Right forelimb (tissue), 1 donor: ENCODE measurements around the gene PI4KA.

Experiments
- DNase-seq: peaks from one replicate; pipeline ENCODE4 v3.0.0-alpha.2; 2018

Gene PI4KA

DNA sequence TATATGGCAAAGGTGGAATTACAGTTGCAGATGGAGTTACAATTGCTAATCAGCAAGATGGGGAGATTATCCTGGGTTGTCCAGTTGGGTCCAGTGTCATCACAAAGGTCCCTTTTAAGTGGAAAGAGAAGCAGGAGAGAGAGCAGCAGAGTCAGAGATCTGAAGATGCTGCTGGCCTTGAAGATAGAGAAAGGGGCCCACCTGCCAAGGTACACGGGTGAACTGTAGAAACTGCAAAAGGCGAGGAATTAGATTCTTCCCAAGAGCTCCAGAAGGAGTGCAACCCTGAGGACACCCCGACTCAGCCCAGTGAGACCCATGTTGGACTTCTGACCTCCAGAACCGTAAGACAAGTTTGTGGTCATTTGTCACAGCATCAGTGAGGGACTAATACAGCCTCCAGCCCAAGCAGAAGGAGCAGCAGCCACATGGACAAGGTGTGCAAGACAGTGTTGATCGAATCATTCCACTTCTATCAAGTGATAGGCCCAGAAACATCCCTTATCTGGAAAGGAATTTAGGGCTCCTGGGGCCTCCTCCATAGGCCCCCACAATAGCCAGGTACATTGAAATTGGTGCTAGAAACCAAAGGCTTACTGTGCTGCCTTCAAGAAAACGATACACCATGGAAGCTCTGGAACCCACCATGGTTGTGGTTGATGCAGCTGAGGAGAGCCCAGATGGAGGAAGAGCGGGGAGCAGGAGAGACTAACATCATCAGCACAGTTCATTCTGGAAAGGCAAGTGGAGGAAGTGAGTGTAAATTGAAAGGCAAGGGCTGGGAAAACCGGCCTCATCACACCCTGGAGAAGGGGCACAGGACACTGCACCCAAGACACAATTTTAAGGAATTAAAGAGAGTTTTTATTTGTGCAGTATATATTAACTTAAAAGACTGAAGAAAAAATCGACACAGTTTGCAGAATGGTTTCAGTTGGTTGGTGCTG, 23.5 kb upstream of the PI4KA start:
- DNase-seq, result no peak

DNA sequence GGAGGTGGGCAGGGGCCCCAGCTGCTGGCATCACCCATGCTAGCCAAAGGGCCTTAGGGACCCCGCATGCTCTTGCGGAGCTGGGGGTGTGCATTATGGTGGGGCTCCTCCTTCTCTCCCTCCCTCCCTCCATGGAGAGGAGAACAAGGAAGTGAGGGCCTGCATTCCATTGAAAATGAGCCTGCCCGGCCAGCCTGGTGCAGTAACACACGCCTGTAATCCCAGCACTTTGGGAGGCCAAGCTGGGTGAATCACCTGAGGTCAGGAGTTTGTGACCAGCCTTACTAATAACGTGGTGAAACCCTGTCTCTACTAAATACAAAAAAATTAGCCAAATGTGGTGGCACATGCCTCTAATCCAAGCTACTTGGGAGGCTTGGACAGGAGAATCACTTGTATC, 22.6 kb upstream of the PI4KA start:
- no peak for DNase-seq

DNA sequence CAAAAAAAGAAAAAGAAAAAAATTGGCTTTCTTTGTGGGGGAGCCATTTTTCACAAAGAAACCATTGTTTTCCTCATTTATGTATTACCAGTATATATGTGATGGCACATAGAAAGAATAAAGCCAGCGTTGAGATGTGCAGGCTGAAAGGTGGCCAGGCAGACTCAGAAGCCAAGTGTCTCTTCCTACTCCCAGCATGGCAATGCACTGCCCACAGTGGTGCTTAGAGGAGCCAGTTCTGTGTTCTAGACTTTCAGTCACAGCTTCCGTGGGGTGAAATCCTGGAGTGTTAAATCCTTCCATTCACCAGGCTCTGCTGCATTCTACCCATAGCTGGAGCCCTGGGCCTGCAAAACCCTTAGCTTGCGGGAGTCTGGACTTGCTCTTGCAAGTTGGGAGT, 19.1 kb upstream of the PI4KA start:
- no peak for DNase-seq

DNA sequence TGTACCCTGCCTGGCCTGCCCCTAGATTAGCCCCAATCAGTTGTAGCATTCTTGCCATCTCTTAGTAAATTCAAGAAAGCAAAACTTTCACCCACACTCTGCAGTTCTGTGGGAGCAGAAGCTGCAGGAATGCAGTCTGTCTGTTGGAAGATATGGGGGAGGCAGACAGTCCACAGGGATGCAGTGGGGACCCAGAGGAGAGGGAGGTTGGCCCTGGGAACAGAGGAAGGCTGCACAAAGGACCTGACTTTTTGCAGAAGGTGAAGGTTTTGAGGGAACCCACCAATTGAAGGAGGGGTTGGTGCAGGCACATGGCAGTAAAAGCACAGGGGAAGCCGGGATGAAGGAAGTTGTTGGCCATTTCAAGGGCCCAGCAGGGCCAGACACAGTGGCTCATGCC, 16.7 kb upstream of the PI4KA start:
- no peak for DNase-seq

DNA sequence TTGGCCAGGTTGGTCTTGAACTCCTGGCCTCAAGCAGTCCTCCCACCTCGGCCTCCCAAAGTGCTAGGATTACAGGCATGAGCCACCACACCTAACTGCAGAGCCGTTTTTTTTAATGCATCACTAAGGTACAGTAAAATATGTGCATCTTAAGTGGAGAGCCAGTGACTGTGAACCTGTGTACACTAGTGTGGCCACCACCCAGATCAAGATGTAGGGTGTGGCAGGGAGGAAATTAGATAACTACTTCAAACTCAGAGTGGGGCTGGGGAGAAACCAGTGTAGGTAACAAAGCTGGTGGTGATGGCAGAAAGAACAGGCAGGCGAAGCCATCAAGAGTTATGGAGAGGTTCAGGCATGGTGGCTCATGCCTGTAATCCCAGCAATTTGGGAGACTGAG, 14.6 kb upstream of the PI4KA start:
- DNase-seq, result no peak

DNA sequence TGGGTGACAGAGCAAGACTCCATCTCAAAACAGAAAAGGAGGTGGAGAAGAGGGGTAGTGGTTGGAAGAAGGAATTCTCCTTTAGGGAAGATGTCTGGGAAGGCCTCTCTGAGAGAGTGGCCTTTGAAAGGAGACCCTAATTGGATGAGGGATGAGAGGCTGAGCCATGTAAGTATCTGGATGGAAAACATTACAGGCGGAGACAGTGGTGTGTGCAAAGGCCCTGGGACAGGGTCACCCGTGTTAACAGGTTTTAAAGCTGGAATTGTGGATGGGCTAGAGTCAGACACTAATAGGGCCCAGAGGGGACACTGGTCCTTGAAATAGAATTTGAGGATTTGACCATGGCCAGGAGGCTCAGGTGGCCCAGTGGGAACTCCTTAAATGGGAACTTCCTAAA, 10.6 kb upstream of the PI4KA start:
- no peak for DNase-seq

DNA sequence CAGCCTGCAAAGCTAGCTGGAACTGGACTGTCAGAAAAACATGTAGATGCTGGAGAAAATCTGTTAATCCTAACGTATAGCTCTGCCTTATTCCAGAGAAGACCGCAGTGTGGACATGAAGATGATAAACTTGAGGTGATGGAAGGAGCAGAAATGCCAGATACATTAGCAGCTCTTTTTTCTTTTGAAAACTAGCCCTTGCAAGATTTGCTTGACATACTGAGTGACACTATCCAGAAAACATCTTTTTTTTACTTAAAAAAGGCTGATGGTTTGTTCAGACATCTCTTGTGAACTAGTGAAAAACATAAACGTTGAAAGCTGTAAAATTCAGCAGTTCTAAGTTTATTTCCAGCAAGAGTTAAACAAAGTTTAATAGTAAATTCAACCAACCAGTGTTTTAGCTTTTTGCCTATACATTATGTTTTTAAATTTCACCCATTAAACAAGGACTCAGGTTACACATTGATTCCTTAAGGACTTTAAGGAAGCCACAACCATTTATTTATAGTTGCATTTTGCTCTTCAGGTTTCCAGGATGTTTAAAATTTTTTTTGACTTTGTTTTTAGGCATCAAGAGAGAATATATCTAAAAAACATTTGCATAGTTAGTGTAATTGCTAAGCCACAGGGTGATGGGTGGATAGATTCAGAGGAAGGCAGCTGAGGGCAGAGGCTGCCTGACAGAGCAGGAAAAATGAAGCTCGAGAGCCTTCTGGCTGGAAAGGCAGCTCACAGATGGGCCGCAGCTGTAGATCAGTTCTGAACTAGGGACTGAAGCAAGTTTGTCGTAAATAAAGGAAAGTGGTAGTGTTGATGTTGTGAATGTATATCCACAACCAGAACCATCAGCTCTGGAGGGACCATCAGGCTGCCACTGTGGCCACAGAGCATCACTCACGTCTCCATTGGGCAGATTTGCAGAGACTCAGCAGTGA, 9.7 kb upstream of the PI4KA start:
- DNase-seq, result no peak

DNA sequence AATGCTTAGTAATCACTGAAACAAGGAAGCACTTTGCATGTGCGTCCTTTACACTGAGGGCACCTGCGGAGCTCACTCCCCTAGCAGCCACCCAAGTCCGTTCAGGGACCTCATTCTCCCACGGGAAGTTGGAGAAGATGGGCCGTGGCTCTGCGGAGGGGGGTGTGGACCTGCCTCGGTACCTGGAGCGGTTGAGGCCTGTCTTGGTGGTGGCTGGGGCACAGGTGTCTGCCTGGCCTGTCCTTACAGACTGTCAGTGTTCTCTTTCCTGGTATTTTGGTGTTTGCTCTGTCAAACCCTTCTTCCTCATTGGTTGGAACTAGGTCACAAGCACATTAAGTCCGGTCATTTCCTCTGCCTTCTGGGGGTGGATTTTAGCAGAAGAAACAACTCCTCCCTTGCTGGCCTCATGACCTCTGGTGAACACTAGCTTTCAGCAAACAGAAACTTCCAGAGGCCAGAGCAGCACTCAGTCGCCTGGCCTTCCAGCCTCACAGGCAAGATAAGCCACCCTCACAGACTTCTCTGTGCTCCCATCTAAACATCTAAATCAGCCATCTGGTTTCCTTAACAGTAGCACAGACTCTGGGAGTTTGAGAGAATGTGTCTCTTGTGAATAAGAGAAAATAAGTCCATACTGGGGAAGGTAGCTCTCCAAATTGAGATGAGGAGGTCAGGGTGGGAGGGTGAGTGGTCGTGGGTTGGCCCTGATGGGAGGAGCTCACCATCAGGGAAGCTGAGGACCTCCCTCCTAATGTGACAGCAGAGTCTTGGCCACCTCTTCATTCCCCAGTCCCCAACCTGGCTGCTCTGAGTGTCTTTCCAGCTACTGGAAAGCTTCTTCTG, 8.8 kb upstream of the PI4KA start:
- no peak for DNase-seq

DNA sequence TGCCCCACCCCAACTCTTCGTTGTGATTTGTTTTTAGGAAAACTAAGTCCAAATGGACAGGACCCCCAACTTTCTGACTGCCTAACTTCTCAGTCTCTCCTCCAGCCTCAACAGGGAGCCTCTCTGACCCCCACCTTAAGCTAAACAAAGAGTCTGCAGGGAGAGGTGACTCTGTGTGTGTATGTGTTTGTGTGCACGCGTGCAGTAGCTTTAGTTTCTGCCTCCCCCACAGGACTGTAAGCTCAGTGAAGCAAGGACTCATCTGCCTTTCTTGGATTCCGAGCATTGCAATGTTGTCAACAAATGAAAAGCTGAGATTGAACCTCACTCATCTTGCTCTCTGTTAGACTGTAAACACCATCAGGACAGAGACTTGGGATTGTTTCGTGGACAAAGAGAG, 8.1 kb upstream of the PI4KA start:
- DNase-seq, result no peak

DNA sequence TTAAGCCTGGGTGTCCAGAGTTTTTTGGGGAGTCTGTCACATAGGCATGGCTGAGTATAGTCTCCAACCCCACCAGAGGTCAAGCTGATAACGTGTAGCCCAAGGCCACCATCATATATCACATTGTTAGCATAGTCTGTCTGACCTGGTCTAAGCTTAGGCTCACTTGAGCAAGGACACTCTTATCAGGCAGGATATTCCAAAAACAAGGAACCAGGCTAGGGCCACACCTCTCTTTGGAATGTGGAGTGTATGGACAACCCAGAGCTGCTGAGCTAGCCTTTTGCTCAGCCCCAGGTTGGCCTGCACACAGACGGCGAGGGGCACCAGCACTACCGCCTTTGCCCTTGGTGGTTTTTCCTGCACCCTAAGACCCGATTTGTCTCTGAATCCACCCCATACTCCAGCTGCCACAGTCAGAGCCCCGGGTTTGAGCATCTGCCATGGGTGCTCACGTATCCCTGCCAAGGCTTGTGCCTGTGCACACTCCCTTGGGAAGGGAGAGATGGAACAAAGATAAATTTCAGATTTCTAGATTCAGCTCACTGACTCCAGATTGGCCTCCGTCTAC, 7.3 kb upstream of the PI4KA start:
- no peak for DNase-seq

DNA sequence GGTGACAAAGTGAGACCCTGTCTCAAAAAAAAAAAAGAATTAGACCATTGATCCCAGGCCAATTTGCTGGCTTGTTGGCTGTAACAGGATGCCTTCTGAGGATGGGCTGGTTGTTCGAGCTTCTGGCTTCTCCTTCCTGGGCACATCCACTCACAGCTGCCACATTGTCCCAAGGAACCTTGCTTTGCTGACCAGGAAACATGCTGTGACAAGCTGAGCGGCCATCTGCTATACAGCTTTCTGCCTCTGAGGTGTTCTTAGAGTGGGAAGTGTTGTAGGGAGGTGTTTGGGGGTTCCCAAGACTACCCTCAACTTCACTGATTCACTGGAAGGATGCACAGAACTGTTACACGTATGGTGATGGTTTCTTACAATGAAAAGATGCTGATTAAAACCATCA, 6.7 kb upstream of the PI4KA start:
- no peak for DNase-seq

DNA sequence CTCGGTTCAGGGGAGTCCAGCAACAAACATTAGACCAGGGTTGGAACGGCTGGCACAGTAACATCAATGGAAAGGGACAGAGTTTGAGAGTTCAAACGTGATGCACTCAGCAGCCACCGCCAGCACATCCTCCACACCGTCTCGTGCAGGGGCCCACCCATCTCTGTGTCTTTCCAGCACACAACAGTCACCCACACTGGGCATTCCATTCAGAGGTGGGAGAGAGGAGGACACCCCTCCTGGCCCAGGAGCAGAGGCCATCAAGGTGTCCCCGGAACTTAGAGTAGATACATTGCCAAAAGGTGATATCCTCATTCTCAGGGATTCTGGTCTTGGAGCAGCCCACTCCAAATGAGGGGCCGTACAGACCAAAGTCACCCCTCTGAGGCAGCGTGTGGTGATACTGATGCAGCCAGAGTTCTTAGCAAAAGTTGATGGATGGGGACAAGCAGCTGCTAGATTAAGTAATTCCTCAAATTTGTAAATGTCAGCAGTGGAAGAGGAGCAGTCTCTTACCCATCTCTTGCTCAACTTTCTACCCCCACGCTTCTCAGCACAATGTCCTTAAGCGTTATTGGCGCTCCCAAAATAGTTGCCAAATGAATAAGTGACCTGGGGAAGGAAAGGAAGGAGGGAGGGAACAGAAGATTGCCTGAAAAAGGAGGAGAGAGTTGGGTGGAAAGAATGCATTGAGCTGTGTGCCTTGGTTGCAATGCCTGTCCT, 5.7 kb upstream of the PI4KA start:
- DNase-seq, result no peak

DNA sequence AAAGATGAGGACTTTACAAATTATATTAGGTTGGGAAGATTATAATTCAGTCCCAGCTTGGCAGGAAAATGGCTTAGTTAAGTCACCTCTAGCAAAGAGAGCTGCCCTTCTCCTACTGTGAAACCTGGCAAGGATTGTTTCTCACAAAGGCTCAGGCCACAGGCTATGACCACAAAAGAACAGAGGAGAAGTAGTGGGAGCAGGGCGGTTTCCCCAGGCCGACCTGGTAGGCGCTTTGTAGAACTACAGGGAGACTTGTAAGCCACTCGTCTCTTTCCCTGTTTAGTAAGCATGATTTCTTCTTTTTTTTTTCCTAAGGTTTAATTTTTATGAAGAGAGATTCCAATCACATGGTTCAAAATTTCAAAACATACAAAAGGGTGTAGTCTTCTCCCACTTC, 4.8 kb upstream of the PI4KA start:
- no peak for DNase-seq

DNA sequence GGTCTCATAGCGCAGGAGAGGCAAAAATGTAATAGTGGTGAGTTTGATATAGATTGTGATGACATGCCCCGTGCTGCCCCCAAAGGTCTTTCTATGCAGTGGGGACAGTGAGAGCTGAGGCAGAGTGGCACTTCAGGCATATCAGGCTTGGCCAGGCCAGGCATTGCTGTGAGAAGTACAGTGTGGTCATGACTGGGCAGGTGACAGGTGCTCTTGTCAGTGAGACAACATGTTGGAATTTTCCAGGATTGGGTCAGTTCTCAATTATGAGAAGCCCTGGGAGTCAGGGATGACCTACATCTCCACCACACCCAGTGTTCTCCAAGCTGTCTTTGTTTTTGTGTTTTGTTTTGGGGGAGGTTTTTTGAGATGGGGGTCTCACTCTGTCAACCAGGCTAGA, 3.9 kb upstream of the PI4KA start:
- no peak for DNase-seq

DNA sequence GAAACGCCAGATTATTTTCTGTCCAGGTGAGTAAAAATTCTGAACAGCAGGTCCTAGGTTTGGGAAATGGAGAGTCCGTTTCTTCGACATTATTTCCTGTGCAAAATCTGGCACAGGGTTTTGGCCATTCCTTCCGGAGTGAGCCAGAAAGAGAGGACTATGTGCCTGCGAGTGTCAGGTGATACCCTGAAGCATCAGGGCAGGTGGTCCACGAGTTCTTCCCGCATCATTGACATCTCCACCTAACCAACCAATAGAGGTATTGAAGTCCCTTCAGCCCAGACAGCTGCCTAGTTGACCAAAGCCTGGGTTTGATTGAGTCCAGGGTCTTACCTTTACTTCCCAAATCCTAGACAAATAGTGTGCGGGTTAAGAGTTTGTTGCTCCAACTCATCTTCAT, 1.0 kb upstream of the PI4KA start:
- no peak for DNase-seq

DNA sequence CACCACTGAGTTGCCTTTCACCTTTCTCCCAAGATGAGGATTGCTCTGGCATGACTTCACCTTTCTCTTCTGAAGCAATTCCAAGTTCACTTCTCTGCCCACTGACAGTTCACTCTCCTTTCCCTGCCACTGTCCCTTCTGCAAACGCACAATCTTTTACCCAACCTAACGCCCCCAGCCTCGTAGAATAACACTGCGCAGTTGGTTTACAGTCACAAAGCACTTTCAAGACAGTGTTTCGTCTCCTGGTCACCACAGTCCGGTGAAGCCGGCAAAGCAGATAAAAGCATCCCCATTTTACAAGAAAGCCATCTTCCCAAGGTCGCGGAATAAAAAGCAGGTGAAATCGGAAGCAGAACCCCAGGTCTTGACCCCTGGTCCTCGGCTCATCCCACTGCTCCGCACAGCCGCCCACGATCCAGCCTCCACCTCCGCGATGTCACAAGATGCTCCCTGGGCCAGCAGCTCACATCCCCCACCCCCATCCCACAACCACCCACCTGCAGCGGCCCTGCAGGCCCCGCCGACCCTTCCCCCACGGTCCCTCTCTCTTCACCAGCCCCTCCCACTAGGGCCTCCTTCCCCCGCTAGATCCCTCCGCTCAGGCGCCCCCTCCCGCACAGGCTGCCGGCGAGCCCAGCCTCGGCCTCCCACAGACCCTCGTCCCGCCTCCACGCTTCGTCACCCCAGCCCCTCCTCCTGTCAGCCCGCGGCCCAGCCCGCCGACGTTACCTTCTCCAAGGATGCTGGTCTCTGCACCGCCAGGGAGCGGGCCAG, 585 bp downstream of the PI4KA start:
- DNase-seq, result peak; percentile 92

DNA sequence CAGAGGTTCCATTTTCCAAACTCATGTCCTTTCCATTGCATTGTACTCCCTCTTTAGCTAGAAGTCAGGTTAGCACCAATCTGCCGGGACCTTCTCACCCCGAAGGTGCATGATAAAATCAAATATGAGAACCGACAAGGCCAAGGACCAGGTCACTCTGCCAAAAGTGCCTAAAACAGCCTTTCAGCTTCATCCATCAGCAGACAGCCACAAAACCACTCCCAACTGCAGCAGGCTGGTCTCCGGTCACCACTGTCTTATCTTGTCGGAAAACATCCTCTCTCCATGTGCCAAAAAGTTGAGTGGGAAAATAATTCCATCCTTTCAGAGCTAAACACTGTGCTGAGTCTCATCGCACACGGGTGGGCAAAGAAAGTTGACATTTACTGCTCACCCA, 1.4 kb downstream of the PI4KA start:
- DNase-seq, result no peak

DNA sequence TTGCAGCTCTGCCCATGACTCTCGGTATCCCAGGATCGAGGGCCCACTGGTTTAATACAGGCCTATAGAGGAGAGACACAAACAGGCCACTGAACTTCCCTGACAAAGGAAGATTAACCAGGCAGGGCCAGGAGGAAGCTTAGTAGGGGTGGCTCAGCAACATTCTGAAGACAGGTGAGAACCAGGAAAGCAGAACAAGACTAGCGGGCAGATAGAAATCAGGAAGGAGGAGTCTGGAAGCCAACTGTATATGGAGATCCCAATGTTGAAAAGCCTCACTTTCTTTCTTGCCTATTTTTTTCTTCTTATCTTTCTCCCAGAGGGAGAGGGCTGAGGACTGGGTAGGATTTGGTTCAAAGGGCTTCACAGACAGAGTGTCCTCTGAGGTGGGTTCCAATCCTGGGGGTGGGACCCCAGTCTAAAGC, 5.4 kb downstream of the PI4KA start:
- no peak for DNase-seq

DNA sequence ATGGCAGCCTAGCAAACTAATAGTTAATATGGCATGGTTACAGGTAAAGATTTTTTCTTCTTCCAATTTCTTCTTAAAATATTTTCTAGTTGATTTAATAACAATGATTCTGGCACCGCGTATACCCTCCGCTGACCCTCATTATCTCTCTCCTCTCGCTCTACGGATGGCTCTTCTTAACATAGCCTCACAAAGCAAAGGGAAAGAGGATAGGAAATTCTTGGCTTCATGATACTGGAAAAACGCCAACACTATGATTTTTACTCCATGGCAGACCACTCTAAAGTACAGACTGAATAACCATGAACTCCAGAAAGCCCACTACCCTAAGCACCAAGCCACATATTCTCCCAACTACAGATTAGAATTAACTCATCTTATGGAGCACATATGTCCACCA, 6.1 kb downstream of the PI4KA start:
- no peak for DNase-seq

DNA sequence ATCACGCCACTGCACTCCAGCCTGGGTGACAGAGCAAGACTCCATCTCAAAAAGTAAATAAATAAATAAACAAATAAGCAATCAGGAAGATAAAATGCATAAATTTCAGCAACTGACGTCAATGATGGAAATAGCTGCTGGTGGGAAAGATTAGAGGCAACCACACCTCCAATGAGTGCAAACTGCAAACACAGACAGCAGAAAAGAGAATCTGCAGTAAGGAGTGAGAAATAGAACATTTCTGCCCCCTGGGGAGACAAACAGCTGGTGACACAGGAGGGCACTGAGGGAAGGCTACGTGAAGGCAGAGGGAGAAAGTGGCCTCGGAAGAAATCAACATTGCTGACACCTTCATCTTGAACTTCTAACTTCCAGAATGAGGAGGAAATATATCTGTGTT, 6.5 kb downstream of the PI4KA start:
- no peak for DNase-seq

DNA sequence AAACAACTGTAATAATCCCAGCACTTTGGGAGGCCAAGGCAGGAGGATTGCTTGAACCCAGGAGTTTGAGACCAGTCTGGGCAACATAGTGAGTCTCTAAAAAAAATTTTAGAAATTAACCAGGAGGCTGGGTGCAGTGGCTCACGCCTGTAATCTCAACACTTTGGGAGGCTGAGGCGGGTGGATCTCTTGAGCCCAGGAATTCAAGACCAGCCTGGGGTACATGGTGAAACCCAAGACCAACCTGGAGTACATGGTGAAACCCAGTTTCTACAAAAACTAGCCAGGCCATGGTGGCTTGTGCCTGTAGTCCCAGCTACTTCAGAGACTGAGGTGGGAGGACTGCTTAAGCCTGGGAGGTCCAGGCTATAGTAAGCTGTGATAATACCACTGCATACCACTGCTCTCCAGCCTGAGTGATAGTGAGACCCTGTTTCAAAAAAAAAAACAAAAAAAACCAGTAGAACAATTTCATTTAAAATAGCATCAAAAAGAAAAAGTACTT, 11.2 kb downstream of the PI4KA start:
- DNase-seq, result no peak
